ENCODE data around the gene TRAF2.

DNA sequence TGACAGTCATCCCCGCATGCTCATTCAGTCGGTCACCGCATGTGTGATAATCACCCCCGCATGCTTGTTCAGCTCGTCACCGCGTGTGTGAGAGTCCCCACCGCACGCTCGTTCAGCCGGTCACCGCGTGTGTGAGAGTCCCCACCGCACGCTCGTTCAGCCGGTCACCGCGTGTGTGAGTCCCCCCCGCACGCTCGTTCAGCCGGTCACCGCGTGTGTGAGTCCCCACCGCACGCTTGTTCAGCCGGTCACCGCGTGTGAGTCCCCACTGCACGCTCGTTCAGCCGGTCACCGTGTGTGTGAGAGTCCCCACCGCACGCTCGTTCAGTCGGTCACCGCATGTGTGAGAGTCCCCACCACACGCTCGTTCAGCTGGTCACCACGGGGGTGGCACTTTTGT lies 3.5 kb downstream of the TRAF2 start:
- TF ChIP-seq POLR2AphosphoS5 (IDR thresholded peaks at IDR 0.05), result no peak
- TF ChIP-seq, protein P1, sequence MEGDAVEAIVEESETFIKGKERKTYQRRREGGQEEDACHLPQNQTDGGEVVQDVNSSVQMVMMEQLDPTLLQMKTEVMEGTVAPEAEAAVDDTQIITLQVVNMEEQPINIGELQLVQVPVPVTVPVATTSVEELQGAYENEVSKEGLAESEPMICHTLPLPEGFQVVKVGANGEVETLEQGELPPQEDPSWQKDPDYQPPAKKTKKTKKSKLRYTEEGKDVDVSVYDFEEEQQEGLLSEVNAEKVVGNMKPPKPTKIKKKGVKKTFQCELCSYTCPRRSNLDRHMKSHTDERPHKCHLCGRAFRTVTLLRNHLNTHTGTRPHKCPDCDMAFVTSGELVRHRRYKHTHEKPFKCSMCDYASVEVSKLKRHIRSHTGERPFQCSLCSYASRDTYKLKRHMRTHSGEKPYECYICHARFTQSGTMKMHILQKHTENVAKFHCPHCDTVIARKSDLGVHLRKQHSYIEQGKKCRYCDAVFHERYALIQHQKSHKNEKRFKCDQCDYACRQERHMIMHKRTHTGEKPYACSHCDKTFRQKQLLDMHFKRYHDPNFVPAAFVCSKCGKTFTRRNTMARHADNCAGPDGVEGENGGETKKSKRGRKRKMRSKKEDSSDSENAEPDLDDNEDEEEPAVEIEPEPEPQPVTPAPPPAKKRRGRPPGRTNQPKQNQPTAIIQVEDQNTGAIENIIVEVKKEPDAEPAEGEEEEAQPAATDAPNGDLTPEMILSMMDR (IDR thresholded peaks at IDR 0.05 in 8 of 11, conservative IDR thresholded peaks at IDR 0.05 in 3 of 11), result no peak

Data from spleen (tissue), 7 donors.